ENCODE results near the gene TUBGCP6.

Gene TUBGCP6

GRCh38 chr22:50189184-50189848, 55.5 kb downstream of the TUBGCP6 start:
- no peak overlapping the region for H3K4me3 ChIP-seq (ENCODE audit: low read depth, low read length)
- DNase-seq (ENCODE audit: low read depth) = no peak

- no peak for DNase-seq (ENCODE audit: low read depth)
- H3K4me3 ChIP-seq (ENCODE audit: low read depth, low read length) = no peak overlapping the region
These were observed 56.5 kb downstream of the TUBGCP6 start for GRCh38 chr22:50188356-50188755.

- peak overlapping the region; percentile 63 for H3K4me3 ChIP-seq (ENCODE audit: low read depth, low read length)
- DNase-seq (ENCODE audit: low read depth) = no peak
These were observed 57.9 kb downstream of the TUBGCP6 start for GRCh38 chr22:50186761-50187523.

DNA sequence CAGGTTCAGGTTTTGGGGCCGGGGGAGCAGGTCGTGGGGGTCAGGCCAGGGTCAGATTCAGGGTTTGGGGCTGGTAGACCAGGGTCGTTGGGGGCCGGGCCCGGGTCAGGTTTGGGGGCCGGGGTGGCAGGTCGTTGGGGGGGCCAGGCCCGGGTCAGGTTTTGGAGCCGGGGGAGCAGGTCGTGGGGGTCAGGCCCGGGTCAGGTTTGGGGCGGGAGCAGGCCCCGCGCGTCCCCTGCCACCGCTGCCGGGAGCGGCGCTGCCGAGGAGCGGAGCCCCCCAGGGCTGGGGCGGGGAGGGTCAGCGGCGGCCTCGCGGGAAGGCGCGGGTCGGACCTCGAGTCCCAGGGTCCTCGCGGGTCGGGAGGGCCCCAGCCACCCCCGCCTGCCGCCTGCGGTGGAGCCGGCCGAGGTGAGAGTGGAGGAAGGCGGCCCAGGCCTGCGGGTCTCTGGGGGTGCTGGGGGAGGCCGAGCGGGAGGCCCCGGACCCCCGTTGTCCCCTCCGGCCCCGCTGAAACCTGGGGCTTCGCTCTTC, 58.6 kb downstream of the TUBGCP6 start:
- DNase-seq (ENCODE audit: low read depth) = no peak
- peak overlapping the region; percentile 63 for H3K4me3 ChIP-seq (ENCODE audit: low read depth, low read length)

GRCh38 chr22:50185375-50186087, 59.3 kb downstream of the TUBGCP6 start, which contains the start of gene TRABD:
Gene TRABD, plus strand, starts transcription at chr22:50185913. Its CDS starts 7,148 bp downstream, at chr22:50193061.
- H3K4me3 ChIP-seq (ENCODE audit: low read depth, low read length) = peak within 1 kb of the TSS; percentile 63
- peak; percentile 62 for DNase-seq (ENCODE audit: low read depth)

- H3K4me3 ChIP-seq (ENCODE audit: low read depth, low read length) = peak overlapping the region; percentile 43
- DNase-seq (ENCODE audit: low read depth) = no peak
These were observed 59.9 kb downstream of the TUBGCP6 start for GRCh38 chr22:50184902-50185374.

DNA sequence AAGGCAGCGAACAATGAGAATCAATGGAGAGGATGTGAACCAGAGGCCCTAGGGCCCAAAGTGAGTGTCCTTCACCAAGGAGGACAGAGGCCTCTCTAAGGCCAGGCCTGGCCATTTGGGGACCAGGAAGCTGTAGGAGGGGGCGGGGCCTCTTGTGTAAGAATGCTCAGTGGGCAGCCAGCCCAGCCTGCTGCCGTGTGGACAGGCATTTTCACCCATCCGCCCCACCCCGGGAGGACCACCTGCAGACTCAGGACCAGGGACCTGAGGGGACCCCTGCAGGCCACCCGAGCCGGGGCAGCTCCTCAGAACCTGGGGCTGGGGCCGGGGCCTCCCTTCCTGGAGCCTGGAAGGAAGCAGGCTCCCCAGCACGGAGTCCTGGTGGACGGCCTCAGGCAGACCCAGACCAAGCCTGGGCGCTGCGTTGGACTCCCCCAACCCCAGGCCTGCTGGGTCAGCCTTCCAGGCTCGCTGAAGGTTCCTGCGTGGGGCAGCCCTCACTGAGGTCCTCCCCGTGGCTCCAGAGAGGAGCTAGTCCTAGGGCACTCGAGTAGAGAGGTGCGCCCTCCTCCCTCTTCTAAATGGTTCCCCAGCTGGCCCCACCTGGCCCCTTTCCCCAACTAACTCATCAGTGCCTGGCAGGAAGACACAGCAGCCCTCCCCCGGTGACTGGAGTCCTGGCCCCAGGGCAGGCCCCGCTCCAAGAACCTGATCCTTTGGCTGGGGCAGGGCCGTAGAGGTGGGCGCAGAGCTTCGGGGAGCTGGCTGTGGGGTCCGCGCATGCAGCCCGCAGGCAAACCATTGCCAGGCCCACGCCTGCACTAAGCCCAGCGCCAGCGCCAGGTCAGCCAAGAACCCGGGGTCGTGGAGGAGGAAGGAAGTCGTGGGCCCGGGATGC, 60.6 kb downstream of the TUBGCP6 start:
- H3K4me3 ChIP-seq (ENCODE audit: low read depth, low read length) = no peak overlapping the region
- no peak for DNase-seq (ENCODE audit: low read depth)

- H3K4me3 ChIP-seq (ENCODE audit: low read depth, low read length) = no peak overlapping the region
- DNase-seq (ENCODE audit: low read depth) = no peak
These were observed 61.5 kb downstream of the TUBGCP6 start for GRCh38 chr22:50183141-50183971.

DNA sequence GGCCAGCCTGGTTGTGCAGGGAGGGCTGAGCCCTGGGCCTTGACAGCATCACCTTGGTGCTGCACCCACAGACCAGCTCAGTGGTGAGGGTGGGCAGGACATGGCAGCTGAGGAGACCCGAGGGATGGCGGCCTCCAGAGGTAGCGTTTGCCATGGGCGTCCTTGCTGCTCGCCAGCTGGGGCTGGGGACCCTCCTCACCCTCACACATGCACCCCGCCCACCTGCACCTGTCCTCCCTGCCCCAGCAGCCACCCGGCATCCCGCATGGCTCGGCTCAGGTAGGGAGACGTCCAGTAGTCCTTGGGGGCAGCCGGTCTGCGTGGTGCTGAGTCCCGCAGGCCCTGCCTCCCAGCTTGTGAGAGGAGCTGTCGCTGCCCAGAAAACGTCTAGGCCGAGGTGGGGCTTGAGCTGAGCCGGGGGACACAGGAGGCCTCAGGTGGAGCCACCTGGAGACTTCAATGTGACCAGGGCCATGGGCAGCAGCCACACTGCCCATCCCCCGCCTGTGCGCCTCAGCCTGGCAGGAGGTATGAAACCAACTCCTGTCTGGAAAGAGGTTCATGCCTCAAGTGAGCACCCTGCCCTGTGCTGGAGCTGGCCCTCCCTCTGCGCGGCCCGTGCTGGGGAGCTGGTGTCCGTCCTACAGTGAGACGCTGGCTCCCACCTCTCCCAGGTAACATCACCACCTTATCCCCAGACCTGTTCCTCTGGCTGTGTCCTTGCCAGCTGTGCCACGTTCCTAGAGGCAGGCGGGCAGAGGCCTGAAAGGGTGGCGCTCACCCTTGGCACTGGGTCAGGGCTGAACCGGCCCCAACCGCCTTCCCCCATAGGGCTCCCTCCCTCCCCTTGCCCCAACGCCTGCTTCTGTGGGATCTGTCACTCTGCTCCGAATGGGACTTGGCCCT, 62.4 kb downstream of the TUBGCP6 start:
- no peak for DNase-seq (ENCODE audit: low read depth)
- H3K4me3 ChIP-seq (ENCODE audit: low read depth, low read length) = no peak overlapping the region

DNA sequence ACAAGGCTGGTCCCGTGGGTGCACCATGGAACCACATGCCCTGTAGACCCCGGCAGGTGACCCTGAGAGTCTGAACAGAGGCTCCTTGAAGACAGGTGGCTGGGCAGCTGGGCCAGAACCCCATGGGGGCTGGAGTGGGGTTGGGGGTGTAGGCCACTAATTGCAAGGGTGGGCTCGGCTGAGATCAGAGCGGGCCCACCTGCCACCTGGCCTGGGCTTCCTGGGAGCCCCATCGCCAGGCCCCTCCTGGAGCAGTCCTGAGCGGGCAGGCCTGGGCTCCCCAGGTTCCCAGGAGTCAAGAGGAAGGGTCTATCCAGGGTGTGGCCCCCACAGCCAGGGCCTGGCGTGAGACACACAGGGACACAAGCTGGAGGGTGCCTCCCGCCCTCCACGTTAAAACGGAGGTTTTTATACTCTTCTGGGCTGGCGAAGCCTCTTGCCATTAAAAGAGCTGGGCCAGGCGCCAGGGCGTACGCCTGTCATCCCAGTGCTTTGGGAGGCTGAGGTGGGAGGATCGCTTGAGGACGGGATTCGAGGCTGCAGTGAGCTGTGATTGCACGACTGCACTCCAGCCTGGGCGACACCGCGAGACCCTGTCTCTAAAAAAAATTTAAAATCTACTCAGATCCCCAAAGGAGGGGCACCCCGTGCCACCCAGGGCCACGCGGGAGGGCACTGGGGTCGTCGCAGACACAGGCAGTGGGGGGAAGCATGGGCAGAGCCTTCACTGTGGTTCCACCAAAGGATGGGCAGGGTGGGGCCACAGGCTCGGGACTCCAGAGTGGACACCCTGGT, 63.9 kb downstream of the TUBGCP6 start:
- DNase-seq (ENCODE audit: low read depth) = no peak
- H3K4me3 ChIP-seq (ENCODE audit: low read depth, low read length) = no peak overlapping the region

DNA sequence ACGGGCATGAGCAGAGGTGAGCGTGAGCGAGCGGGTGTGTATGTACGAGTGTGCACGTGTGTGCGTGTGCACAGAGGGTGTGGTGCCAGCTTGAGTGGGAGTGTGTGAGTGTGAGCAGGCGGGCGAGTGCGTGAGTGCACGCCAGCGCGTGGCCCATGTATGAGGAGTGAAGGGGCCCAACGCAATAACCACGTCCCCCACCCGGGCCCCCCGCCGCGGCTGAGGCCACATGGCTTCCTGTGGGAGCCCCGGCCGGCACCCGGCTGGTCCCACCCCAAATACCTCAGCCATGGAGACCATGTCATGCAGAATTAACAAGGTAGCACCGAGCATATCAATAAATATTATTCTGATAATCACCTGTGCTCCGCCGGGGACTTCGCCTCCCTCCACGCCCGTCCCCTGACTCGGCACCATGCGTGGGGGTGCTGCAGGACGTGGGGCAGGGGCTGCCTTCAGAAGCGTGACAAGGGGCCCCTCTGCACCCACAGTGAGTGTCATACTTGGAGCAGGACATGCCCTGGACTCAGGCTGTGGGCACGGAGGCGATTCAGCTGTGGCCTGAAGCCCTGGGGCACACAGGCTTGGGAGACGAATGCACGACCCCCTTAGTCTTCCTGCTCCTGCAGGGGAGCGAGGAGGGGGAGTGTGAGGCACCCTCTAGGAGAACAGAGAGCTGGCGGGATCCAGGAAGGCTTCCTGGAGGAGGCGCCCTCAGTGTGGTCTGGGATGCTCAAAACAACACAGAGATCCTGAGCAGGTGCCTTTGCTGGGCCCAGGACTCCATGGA, 64.7 kb downstream of the TUBGCP6 start:
- DNase-seq (ENCODE audit: low read depth) = no peak
- H3K4me3 ChIP-seq (ENCODE audit: low read depth, low read length) = no peak overlapping the region

DNA sequence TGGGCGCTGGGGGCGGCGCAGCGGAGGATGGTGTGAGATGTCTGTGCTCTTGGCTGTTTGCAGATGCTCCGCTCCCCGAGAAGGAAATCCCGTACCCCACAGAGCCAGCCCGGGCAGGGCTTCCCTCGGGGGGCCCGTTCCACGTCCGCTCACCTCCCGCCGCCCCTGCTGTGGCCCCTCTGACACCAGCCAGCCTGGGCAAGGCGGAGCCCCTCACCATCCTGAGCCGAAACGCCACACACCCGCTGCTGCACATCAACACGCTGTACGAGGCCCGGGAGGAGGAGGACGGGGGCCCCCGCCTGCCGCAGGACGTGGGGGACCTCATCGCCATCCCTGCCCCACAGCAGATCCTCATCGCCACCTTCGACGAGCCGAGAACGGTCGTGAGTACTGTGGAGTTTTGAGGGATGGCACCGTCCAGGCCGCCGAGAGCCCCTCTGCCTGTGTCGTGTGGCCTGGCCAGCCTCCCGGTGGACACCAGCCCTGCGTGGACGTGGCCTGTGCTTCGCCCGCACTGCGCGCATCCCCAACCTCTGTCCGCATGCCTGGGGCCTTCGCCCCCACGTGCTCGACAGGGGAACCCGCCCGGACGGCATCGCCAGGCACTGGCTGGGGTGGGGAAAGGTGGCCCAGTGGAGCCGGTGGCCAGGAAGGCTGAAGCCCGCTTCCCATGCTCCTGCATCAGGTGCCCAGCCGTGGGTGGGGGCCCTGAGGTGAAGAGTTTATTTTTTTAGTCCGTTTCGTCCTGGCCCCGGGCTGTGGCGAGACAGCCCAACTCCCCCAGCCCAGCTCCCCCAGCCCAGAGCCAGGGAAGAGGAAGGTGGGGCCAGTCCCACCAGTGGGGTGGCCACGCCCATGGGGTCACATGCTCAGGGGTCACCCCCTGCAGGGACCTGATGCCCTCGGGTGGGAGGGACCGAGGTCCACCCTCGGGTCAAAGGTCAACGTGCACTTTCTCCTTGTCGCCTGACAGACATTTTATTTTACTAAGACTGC, 65.7 kb downstream of the TUBGCP6 start:
- no peak overlapping the region for H3K4me3 ChIP-seq (ENCODE audit: low read depth, low read length)
- no peak for DNase-seq (ENCODE audit: low read depth)

DNA sequence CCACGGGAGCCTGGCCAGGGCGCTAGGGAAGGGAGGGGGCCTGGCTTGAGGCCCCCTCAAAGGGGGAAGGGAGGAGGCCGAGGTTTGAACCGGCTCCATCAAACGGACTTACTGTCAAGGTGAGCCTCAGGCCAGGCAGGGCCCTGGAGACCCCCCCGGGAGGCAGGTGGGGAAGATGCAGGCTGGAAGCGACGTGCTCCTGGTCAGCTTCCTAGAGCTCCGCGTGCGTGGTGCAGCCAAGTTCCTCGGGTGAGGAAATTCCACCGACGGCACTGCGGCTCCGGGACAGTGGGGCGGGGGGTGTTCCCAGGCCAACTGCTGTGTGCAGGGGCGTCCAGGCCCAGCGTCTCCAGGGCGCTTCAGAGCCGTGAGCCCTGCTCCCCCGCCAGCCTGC, 66.4 kb downstream of the TUBGCP6 start:
- H3K4me3 ChIP-seq (ENCODE audit: low read depth, low read length) = no peak overlapping the region
- DNase-seq (ENCODE audit: low read depth) = no peak
